HepG2 (cell line): ENCODE results near the gene OR1F1. TPM values are rescaled to one million over a fixed set of nuclear protein-coding genes. Genes with fewer than 3 reads are reported as not detected.
A peak's percentile ranks its signal among the peaks of the same experiment; 100 is the strongest.

Experiments used
- ELF1 ChIP-seq: sonication (generic); formaldehyde crosslinking; IDR thresholded peaks from 2 replicates; pipeline ENCODE4 v1.4.0; 2020; ENCODE audit warnings: missing genetic modification reagents
- HNF1A ChIP-seq, 2 experiments: sonication (generic) in 1 of 2; formaldehyde crosslinking in 1 of 2; IDR thresholded peaks; 2 replicates each; pipeline versions ENCODE4 v1.4.0 to v1.6.1; 2016 to 2020; ENCODE audit warnings: borderline replicate concordance in 1 of 2, low read depth in 1 of 2, mild to moderate bottlenecking in 1 of 2, missing genetic modification reagents in 1 of 2
- IRF9 ChIP-seq: sonication (generic); formaldehyde crosslinking; IDR thresholded peaks from 2 replicates; pipeline ENCODE4 v1.8.0; 2022; ENCODE audit warnings: missing genetic modification reagents, mild to moderate bottlenecking, borderline replicate concordance
- ISX ChIP-seq: sonication (generic); formaldehyde crosslinking; conservative IDR thresholded peaks from 2 replicates; pipeline ENCODE4 v1.5.0; 2020; ENCODE audit warnings: missing genetic modification reagents
- KAT8 ChIP-seq: IDR thresholded peaks from 2 replicates; pipeline ENCODE4 v1.6.1; 2016; ENCODE audit warnings: missing genetic modification reagents, missing compliant biosample characterization
- MATR3 ChIP-seq: sonication (generic); formaldehyde crosslinking; IDR thresholded peaks from 2 replicates; pipeline ENCODE4 v1.4.0; 2020; ENCODE audit warnings: missing genetic modification reagents
- MEIS2 ChIP-seq: sonication (generic); formaldehyde crosslinking; IDR thresholded peaks from 2 replicates; pipeline ENCODE4 v1.9.0; 2021; ENCODE audit warnings: mild to moderate bottlenecking, missing genetic modification reagents
- MXD4 ChIP-seq: IDR thresholded peaks from 2 replicates; pipeline ENCODE4 v1.6.1; 2016; ENCODE audit warnings: mild to moderate bottlenecking, missing biosample characterization, missing genetic modification reagents
- PITX1 ChIP-seq: sonication (generic); formaldehyde crosslinking; IDR thresholded peaks from 2 replicates; pipeline ENCODE4 v1.5.1; 2020; ENCODE audit warnings: mild to moderate bottlenecking, missing genetic modification reagents
- ZBTB3 ChIP-seq: sonication (generic); formaldehyde crosslinking; IDR thresholded peaks from 2 replicates; pipeline ENCODE4 v1.4.0; 2020; ENCODE audit warnings: low read depth, mild to moderate bottlenecking, moderate library complexity, missing genetic modification reagents, borderline replicate concordance
- ZNF367 ChIP-seq: sonication (generic); formaldehyde crosslinking; IDR thresholded peaks from 2 replicates; pipeline ENCODE4 v1.4.0; 2020; ENCODE audit warnings: missing genetic modification reagents, borderline replicate concordance
- ZNF552 ChIP-seq: sonication (generic); formaldehyde crosslinking; IDR thresholded peaks from 2 replicates; pipeline ENCODE4 v1.9.0; 2022; ENCODE audit warnings: missing genetic modification reagents, mild to moderate bottlenecking, borderline replicate concordance
- ZNF646 ChIP-seq: sonication (generic); formaldehyde crosslinking; IDR thresholded peaks from 2 replicates; pipeline ENCODE4 v1.9.0; 2021; ENCODE audit warnings: mild to moderate bottlenecking, missing genetic modification reagents
- polyA plus RNA-seq, 8 experiments: library from polyadenylated mRNA; depleted of rRNA in 3 of 8; stranded (reverse) in 7 of 8; unstranded in 1 of 8; fragments of >200 nt; fragmentation: Illumina TruSeq in 4 of 8; extraction: Trizol in 4 of 8; gene quantifications; 2 replicates each; pipeline versions ENCODE4 v1.2.1 to v1.2.3, GENCODE V29; 2011 to 2016; ENCODE audit warnings: low read depth in 4 of 8, missing spikeins in 1 of 8, mixed read lengths in 1 of 8; ENCODE audit not compliant: insufficient read depth in 1 of 8
- total RNA-seq, 5 experiments: library from RNA; depleted of rRNA; stranded (reverse); fragments of >200 nt; fragmentation: Illumina TruSeq; extraction: Trizol; gene quantifications; 2 replicates each; pipeline ENCODE4 v1.2.3, GENCODE V29; 2016; ENCODE audit warnings: low read depth in 1 of 5
- TF ChIP-seq, protein P1 (sequence below): IDR thresholded peaks from 2 replicates; pipeline ENCODE4 v1.6.1; 2016; ENCODE audit warnings: low read depth, control low read depth

Gene OR1F1
- total and polyA plus RNA-seq, 2 of the 13 experiments (the other 11 are each of a cell fraction or from before 2014, with no cell fraction given) = 0.90 TPM; not detected in 1

DNA sequence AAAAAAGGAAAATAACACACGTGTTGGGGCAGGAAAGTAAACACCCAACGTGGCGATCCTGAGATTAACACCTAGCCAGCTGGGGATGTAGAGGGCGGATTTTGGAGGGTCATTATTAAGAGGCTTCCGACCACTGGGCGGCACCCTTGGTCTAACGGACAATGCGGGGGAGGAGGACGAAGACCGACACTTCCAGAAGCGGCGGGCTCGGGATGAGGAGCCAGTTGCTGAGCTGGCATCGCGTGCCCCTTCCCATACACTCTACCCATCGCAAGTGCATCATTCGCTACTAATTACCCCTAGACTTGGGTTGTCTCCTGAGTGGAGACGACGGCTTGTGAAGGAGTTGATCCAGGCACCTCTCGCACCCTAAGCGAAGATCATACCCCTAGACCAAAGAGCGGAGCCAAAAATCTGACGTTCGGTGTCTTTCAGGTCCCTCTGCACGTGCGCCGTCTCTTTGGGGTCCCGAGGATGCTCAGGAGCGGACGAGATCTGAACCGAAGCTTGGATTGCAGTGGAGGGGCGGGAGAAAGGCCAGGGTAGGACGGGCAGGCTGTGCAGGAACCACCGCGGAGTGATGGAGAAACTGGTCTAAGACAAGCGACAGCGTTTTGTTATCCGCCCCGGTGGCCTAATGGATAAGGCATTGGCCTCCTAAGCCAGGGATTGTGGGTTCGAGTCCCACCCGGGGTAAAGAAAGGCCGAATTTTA lies 35.6 kb upstream of the OR1F1 start (continued):
- TF ChIP-seq ZNF646 (CRISPR knock-in tag) (no peak), HNF1A (IDR thresholded peaks at IDR 0.05; ENCODE audit: low read depth) (peak; percentile 48; the same call in 1 of the 2 replicates), HNF1A (CRISPR knock-in tag; IDR thresholded peaks at IDR 0.05; ENCODE audit: borderline replicate concordance) (no peak), ZBTB3 (CRISPR knock-in tag) (no peak), ELF1 (CRISPR knock-in tag) (peak; percentile 56), KAT8 (CRISPR knock-in tag) (peak; percentile 83), MEIS2 (CRISPR knock-in tag) (no peak; the same call in 1 of the 2 replicates), ZNF552 (peak; percentile 56; the same call in 1 of the 2 replicates), ISX (0 out of 2 replicates have a peak, but pooled peaks have one; percentile 46), PITX1 (CRISPR knock-in tag) (peak; percentile 77), ZNF367 (CRISPR knock-in tag) (no peak), IRF9 (0 out of 2 replicates have a peak, but pooled peaks have one; percentile 58), MATR3 (CRISPR knock-in tag) (no peak), MXD4 (0 out of 2 replicates have a peak, but pooled peaks have one; percentile 59)
- TF ChIP-seq, protein P1, sequence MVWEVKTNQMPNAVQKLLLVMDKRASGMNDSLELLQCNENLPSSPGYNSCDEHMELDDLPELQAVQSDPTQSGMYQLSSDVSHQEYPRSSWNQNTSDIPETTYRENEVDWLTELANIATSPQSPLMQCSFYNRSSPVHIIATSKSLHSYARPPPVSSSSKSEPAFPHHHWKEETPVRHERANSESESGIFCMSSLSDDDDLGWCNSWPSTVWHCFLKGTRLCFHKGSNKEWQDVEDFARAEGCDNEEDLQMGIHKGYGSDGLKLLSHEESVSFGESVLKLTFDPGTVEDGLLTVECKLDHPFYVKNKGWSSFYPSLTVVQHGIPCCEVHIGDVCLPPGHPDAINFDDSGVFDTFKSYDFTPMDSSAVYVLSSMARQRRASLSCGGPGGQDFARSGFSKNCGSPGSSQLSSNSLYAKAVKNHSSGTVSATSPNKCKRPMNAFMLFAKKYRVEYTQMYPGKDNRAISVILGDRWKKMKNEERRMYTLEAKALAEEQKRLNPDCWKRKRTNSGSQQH (CRISPR knock-in tag) = peak; percentile 79
